Colonic mucosa (tissue), 4 donors: Measurements from ENCODE around the gene NCOA1. TPM values are rescaled to one million over a fixed set of nuclear protein-coding genes. Genes with fewer than 3 reads are reported as not detected.
"Not testable (repeated sequence)": the region's sequence is repeated elsewhere in the genome, so short reads cannot be mapped to it uniquely, and the experiment has no call there.

Source experiments
- DNase-seq: peaks from one replicate; pipeline ENCODE4 v3.0.0-alpha.2; 2020
- H3K27ac ChIP-seq: fragments of 200-600 bp; one replicate; pipeline ENCODE4 v1.8.0; 2021
- H3K27me3 ChIP-seq: fragments of 200-600 bp; one replicate; pipeline ENCODE4 v1.8.0; 2021
- H3K36me3 ChIP-seq: fragments of 200-600 bp; one replicate; pipeline ENCODE4 v1.8.0; 2021
- H3K4me1 ChIP-seq: fragments of 200-600 bp; one replicate; pipeline ENCODE4 v1.8.0; 2021; ENCODE audit warnings: mild to moderate bottlenecking
- H3K4me3 ChIP-seq: fragments of 200-600 bp; one replicate; pipeline ENCODE4 v1.8.0; 2021
- H3K9ac ChIP-seq, 2 donors: one replicate each; pipeline ENCODE4 v1.7.0; 2013; ENCODE audit warnings: control low read depth in 2 of 2, low read depth in 2 of 2, low read length in 2 of 2
- H3K9me3 ChIP-seq: fragments of 200-600 bp; one replicate; pipeline ENCODE4 v1.8.0; 2021
- CTCF ChIP-seq: fragments of 200-600 bp; IDR thresholded peaks from one replicate; pipeline ENCODE4 v1.8.0; 2022; ENCODE audit warnings: antibody characterized with exemption, mild to moderate bottlenecking
- intact Hi-C: fragments of 100-400 bp; cut with DNase I; formaldehyde crosslinking; loops from one replicate; pipeline ENCODE4 v1.14.1; 2022
- total RNA-seq, 2 donors: library from RNA; stranded (reverse); fragmentation: NEBNext Ultra II Directional in 1 of 2; extraction: Animal tissue kit (Norgen Biotek cat#: 25700) in 1 of 2; gene quantifications; one replicate each; pipeline ENCODE4 v1.2.1, GENCODE V29; 2021
- donor health status: healthy.
- donor health status: DM: no; HTN: no; CAD: no.
- donor health status: DM: no; HTN: no; CAD: no.

The NCOA1 gene
- total RNA-seq, 2 donors from 2014 or later = 24.8 to 35.2 TPM

GRCh38 chr2:24527536-24527935 lies 36.5 kb downstream of the NCOA1 start:
- no peak overlapping the region for H3K27ac ChIP-seq
- no peaks in the 10 kb centered on the region for H3K36me3 ChIP-seq
- intact Hi-C loops = no loop called here
- no peak overlapping the region for H3K9ac ChIP-seq
- no peak overlapping the region for H3K4me3 ChIP-seq
- TF ChIP-seq CTCF = no peak
- DNase-seq = no peak
- no peaks in the 10 kb centered on the region for H3K9me3 ChIP-seq
- peaks cover 8% of the 10 kb centered on the region for H3K4me1 ChIP-seq
- H3K27me3 ChIP-seq = no peaks in the 10 kb centered on the region

GRCh38 chr2:24530796-24531195 lies 39.7 kb downstream of the NCOA1 start:
- TF ChIP-seq CTCF = no peak
- H3K27me3 ChIP-seq = no peaks in the 10 kb centered on the region
- H3K9ac ChIP-seq = no peak overlapping the region
- no peaks in the 10 kb centered on the region for H3K36me3 ChIP-seq
- peaks cover 4% of the 10 kb centered on the region for H3K4me1 ChIP-seq
- H3K4me3 ChIP-seq = no peak overlapping the region
- H3K9me3 ChIP-seq = no peaks in the 10 kb centered on the region
- intact Hi-C loops = no loop called here
- DNase-seq = no peak
- no peak overlapping the region for H3K27ac ChIP-seq

- H3K4me1 ChIP-seq, intact Hi-C loops, H3K9ac ChIP-seq, DNase-seq, H3K27me3 ChIP-seq, H3K27ac ChIP-seq, H3K9me3 ChIP-seq, H3K4me3 ChIP-seq, H3K36me3 ChIP-seq: not testable (repeated sequence)
These were observed 40.6 kb downstream of the NCOA1 start for GRCh38 chr2:24531610-24532009.

- H3K36me3 ChIP-seq, H3K4me1 ChIP-seq, H3K4me3 ChIP-seq, H3K27me3 ChIP-seq, H3K9me3 ChIP-seq, DNase-seq, H3K27ac ChIP-seq, H3K9ac ChIP-seq, intact Hi-C loops: not testable (repeated sequence)
These were observed 41.0 kb downstream of the NCOA1 start for GRCh38 chr2:24532057-24532456.

- H3K27me3 ChIP-seq, intact Hi-C loops, H3K4me3 ChIP-seq, H3K36me3 ChIP-seq, H3K9ac ChIP-seq, H3K4me1 ChIP-seq, DNase-seq, H3K9me3 ChIP-seq, H3K27ac ChIP-seq: not testable (repeated sequence)
These were observed 42.5 kb downstream of the NCOA1 start for GRCh38 chr2:24533574-24533973.

- Histone ChIP-seq H3K4me3 (no peak overlapping the region), H3K27ac (no peak overlapping the region), H3K27me3 (no peaks in the 10 kb centered on the region), H3K36me3 (no peaks in the 10 kb centered on the region), H3K4me1 (no peaks in the 10 kb centered on the region), H3K9me3 (no peaks in the 10 kb centered on the region), H3K9ac (no peak overlapping the region)
- DNase-seq = no peak
- intact Hi-C loops = no loop called here
- TF ChIP-seq CTCF = no peak
These were observed 47.7 kb downstream of the NCOA1 start for GRCh38 chr2:24538720-24539119.

- Histone ChIP-seq H3K9ac (no peak overlapping the region), H3K9me3 (no peaks in the 10 kb centered on the region), H3K27me3 (no peaks in the 10 kb centered on the region), H3K27ac (no peak overlapping the region), H3K4me3 (no peak overlapping the region), H3K36me3 (no peaks in the 10 kb centered on the region), H3K4me1 (no peaks in the 10 kb centered on the region)
- intact Hi-C loops = no loop called here
- no peak for DNase-seq
- no peak for TF ChIP-seq CTCF
These were observed 48.2 kb downstream of the NCOA1 start for GRCh38 chr2:24539258-24539657.
